Measurements from ENCODE around the gene CCDC91. TPM values are rescaled to one million over a fixed set of nuclear protein-coding genes. Genes with fewer than 3 reads are reported as not detected.

The CCDC91 gene
- polyA plus RNA-seq, 1 donor from 2014 or later: 11.6 TPM

DNA sequence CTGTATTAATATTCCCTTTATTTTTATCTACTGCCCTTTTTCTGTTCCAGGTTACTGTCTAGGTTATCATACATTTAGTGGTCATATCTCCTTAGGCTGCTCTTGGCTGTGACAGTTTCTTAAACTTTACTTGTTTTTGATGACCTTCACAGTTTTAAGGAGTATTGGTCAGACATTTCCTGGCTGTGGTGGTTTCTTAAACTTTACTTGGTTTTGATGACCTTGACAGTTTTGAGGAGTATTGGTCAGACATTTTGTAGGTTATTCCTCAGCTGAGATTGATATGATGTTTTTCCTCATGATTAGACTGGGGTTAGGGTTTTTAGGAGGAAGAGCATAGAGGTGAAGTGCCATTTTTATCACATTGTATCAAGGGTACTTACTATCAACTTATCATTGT is 36.4 kb downstream of the CCDC91 start:
- H3K79me2 ChIP-seq (replicated peaks; ENCODE audit: insufficient read depth, low read length): no peaks in the 10 kb centered on the region
- no peak overlapping the region for H3K27ac ChIP-seq (ENCODE audit: low read length)
- H4K20me1 ChIP-seq (ENCODE audit: insufficient read depth): no peaks in the 10 kb centered on the region
- no peak overlapping the region for H3K4me2 ChIP-seq (ENCODE audit: low read length)
- H2AFZ ChIP-seq (ENCODE audit: low read depth, low read length): no peak overlapping the region
- H3F3A ChIP-seq (ENCODE audit: insufficient read depth, low read length, poor library complexity, severe bottlenecking): no peaks in the 10 kb centered on the region
- H3K36me3 ChIP-seq (ENCODE audit: insufficient read depth, low read length): no peaks in the 10 kb centered on the region
- no peak overlapping the region for H3K4me3 ChIP-seq (ENCODE audit: low read length)
- H3K9me2 ChIP-seq (ENCODE audit: insufficient read depth, low read length): no peaks in the 10 kb centered on the region
- H3K27me3 ChIP-seq (ENCODE audit: insufficient read depth, low read depth, low read length): no peaks in the 10 kb centered on the region
- H3K9me3 ChIP-seq (ENCODE audit: low read length): no peaks in the 10 kb centered on the region
- H3K9ac ChIP-seq (ENCODE audit: low read length): no peak overlapping the region
- no peak for TF ChIP-seq RAD21 (conservative IDR thresholded peaks at IDR 0.05)
- no peak for TF ChIP-seq TAF1 (IDR thresholded peaks at IDR 0.05; ENCODE audit: low read depth)
- TF ChIP-seq, protein P1, sequence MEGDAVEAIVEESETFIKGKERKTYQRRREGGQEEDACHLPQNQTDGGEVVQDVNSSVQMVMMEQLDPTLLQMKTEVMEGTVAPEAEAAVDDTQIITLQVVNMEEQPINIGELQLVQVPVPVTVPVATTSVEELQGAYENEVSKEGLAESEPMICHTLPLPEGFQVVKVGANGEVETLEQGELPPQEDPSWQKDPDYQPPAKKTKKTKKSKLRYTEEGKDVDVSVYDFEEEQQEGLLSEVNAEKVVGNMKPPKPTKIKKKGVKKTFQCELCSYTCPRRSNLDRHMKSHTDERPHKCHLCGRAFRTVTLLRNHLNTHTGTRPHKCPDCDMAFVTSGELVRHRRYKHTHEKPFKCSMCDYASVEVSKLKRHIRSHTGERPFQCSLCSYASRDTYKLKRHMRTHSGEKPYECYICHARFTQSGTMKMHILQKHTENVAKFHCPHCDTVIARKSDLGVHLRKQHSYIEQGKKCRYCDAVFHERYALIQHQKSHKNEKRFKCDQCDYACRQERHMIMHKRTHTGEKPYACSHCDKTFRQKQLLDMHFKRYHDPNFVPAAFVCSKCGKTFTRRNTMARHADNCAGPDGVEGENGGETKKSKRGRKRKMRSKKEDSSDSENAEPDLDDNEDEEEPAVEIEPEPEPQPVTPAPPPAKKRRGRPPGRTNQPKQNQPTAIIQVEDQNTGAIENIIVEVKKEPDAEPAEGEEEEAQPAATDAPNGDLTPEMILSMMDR (IDR thresholded peaks at IDR 0.05; ENCODE audit: poor library complexity, severe bottlenecking): no peak
- no peak for TF ChIP-seq POLR2AphosphoS5 (IDR thresholded peaks at IDR 0.05)
- no peak for TF ChIP-seq EZH2 (IDR thresholded peaks at IDR 0.05; ENCODE audit: borderline replicate concordance, insufficient read depth, low read length, poor library complexity, severe bottlenecking)

DNA sequence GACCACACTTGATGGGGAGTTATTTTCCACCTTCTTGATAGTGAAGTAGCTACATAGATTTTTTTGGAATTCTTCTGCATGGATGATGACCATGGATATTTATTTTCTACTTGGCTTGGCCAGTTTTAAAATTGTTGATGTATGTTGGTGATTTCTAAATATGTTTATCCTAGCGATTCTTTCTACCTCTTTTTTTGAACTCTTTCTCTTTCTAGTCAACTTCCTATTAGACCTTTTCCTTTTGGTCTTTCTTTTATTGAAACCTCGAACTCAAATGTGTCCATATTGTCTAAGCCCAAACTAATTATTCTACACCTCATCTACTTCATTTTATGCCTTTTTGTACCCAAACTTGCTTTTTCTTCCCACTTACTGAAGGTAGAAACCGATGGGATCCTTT is 37.0 kb downstream of the CCDC91 start:
- Histone ChIP-seq H3K9ac (ENCODE audit: low read length) (no peak overlapping the region), H3K36me3 (ENCODE audit: insufficient read depth, low read length) (no peaks in the 10 kb centered on the region), H3F3A (ENCODE audit: insufficient read depth, low read length, poor library complexity, severe bottlenecking) (no peaks in the 10 kb centered on the region), H3K27me3 (ENCODE audit: insufficient read depth, low read depth, low read length) (no peaks in the 10 kb centered on the region), H3K27ac (ENCODE audit: low read length) (no peak overlapping the region), H2AFZ (ENCODE audit: low read depth, low read length) (no peak overlapping the region), H3K4me2 (ENCODE audit: low read length) (no peak overlapping the region), H3K79me2 (replicated peaks; ENCODE audit: insufficient read depth, low read length) (peaks cover 2% of the 10 kb centered on the region), H3K9me2 (ENCODE audit: insufficient read depth, low read length) (no peaks in the 10 kb centered on the region), H4K20me1 (ENCODE audit: insufficient read depth) (no peaks in the 10 kb centered on the region), H3K4me3 (ENCODE audit: low read length) (no peak overlapping the region), H3K9me3 (ENCODE audit: low read length) (no peaks in the 10 kb centered on the region)
- no peak for TF ChIP-seq TAF1 (IDR thresholded peaks at IDR 0.05; ENCODE audit: low read depth)
- no peak for TF ChIP-seq RAD21 (conservative IDR thresholded peaks at IDR 0.05)
- TF ChIP-seq EP300 (conservative IDR thresholded peaks at IDR 0.05; ENCODE audit: poor library complexity, severe bottlenecking): no peak
- no peak for TF ChIP-seq SMC3 (conservative IDR thresholded peaks at IDR 0.05; ENCODE audit: poor library complexity)
- TF ChIP-seq, protein P2, sequence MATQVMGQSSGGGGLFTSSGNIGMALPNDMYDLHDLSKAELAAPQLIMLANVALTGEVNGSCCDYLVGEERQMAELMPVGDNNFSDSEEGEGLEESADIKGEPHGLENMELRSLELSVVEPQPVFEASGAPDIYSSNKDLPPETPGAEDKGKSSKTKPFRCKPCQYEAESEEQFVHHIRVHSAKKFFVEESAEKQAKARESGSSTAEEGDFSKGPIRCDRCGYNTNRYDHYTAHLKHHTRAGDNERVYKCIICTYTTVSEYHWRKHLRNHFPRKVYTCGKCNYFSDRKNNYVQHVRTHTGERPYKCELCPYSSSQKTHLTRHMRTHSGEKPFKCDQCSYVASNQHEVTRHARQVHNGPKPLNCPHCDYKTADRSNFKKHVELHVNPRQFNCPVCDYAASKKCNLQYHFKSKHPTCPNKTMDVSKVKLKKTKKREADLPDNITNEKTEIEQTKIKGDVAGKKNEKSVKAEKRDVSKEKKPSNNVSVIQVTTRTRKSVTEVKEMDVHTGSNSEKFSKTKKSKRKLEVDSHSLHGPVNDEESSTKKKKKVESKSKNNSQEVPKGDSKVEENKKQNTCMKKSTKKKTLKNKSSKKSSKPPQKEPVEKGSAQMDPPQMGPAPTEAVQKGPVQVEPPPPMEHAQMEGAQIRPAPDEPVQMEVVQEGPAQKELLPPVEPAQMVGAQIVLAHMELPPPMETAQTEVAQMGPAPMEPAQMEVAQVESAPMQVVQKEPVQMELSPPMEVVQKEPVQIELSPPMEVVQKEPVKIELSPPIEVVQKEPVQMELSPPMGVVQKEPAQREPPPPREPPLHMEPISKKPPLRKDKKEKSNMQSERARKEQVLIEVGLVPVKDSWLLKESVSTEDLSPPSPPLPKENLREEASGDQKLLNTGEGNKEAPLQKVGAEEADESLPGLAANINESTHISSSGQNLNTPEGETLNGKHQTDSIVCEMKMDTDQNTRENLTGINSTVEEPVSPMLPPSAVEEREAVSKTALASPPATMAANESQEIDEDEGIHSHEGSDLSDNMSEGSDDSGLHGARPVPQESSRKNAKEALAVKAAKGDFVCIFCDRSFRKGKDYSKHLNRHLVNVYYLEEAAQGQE (IDR thresholded peaks at IDR 0.05; ENCODE audit: borderline replicate concordance): no peak
- no peak for TF ChIP-seq MXI1 (conservative IDR thresholded peaks at IDR 0.05; ENCODE audit: poor library complexity, severe bottlenecking)
- TF ChIP-seq POLR2AphosphoS5 (IDR thresholded peaks at IDR 0.05): no peak
- TF ChIP-seq, protein P1 (IDR thresholded peaks at IDR 0.05; ENCODE audit: poor library complexity, severe bottlenecking): no peak
- no peak for TF ChIP-seq EZH2 (IDR thresholded peaks at IDR 0.05; ENCODE audit: borderline replicate concordance, insufficient read depth, low read length, poor library complexity, severe bottlenecking)

All from neural cell (in vitro differentiated cells).